Medulla oblongata (tissue), 1 donor: ENCODE results near the gene GPR4.

Experiments used
- DNase-seq: peaks from one replicate; pipeline ENCODE4 v3.0.0-alpha.2; 2015; ENCODE audit errors: extremely low spot score

The GPR4 gene

DNA sequence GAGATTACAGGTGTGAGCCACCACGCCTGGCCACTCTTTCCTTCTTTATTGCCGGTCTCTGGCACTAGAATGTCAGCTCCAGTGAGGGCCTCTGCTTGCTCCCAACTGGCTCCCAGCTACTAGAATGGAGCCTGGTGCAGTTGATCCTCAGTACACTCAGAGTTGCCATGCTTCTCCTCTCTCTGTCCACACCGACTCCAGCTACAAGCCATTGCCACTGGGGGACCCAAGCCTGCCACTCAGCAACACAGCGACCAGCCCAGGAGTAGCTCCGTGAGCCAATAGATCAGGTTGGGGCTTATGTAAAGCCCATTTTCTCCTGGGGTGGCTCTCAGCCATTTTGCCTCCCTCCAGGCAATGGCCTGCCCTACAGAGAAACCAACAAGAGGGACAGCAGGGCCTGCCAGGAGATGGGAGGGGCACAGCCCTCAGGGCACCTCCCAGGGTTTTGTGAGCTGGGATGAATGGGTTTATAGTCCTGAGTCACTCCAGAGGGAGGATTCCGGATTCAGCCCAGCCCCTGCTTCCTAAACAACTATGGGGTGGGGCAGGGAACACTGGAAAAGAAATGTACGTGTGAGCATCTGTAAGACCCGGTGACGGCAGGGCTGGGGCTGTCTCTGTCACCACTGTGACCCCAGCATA, 53.9 kb downstream of the GPR4 start:
- no peak for DNase-seq

- DNase-seq: no peak
These were observed 54.7 kb downstream of the GPR4 start for GRCh38 chr19:45547211-45547770.

DNA sequence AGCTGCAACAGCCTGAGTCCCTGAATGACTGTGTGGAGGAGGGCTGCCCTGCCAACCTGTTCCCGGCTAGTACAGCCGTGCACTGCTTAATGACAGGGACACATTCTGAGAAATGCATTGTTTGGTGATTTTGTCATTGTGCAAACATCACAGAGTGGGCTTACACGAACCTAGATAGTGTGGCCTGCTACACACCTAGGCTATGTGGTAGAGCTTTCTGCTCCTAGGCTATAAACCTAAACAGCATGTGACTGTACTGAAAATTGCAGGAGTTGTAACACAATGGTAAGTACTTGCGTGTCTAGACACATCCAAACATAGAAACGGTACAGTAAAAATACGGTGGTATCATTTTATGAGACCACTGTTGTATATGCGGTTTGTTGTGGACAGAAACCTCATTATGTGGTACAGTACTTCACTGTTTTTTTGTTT, 59.8 kb downstream of the GPR4 start:
- no peak for DNase-seq
